Stimulated activated CD4-positive, alpha-beta T cell treated with anti-CD3 and anti-CD28 coated beads, Interleukin-15, amount 100 ng/mL, for 48 hours (primary cell): ENCODE results near the gene RAI1.
A peak's percentile ranks its signal among the peaks of the same experiment; 100 is the strongest.
"Not testable (repeated sequence)": the region's sequence is repeated elsewhere in the genome, so short reads cannot be mapped to it uniquely, and the experiment has no call there.

Source experiments
- DNase-seq, 2 donors: peaks; one replicate each; pipeline ENCODE4 v3.0.0-alpha.2; 2020; ENCODE audit warnings: low read depth in 2 of 2

The RAI1 gene

DNA sequence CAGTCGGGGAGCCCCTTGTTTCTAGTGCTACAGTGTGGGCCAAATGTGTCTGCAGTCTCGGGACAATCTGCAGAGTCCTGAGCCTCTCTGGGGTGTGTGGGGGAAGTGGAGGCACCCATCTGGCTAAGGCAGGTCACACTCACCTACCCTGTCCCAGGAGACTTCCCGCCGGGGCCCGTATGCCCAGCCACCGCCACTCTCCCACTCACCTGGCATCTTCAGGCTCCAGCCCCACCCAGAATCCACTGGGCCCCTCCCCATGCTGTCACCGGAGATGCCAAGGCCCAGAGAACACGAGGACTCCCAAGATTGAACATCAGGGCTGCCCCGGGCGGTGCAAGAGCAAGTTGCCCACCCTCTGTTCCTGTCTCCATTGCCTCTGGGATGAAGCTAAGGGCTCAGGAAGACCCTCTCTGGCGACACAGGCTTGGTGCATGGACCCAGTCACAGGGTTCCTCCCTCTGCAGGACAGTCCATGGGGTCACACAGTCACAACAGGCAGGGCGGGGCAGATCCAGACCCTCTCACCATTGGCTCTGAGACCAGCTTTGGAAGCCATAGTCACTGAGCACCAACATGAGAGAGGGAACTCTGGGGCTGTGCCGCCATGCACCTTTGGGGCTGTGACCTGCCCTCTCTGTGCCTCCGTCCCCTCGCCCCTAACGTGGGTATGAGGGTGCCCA is 117.5 kb downstream of the RAI1 start:
- no peak for DNase-seq

DNA sequence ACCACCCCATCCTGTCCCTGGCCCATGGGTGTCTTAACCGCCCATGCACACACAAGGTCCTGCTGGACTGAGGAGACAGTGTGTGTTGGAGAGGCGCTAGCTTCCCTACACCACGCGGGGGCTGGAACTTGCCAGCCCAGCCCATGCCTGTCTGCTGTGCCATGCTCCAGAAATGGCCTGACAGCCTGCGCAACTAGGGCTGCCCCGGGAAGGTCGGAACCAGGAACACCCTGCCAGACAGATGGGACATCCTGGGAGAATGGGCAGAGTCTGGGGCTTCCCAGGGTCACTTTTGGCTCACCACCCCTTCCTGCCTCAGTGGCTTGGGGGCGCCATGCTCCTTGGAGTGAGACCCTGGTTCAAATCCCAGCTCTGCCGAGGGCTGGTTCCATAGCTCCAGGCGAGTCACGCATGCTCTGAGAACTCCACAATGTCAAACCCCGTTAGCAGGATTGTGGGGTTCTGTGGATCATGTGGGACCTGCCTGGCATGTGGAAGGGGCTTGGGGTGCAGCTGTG is 119.3 kb downstream of the RAI1 start:
- no peak for DNase-seq

DNA sequence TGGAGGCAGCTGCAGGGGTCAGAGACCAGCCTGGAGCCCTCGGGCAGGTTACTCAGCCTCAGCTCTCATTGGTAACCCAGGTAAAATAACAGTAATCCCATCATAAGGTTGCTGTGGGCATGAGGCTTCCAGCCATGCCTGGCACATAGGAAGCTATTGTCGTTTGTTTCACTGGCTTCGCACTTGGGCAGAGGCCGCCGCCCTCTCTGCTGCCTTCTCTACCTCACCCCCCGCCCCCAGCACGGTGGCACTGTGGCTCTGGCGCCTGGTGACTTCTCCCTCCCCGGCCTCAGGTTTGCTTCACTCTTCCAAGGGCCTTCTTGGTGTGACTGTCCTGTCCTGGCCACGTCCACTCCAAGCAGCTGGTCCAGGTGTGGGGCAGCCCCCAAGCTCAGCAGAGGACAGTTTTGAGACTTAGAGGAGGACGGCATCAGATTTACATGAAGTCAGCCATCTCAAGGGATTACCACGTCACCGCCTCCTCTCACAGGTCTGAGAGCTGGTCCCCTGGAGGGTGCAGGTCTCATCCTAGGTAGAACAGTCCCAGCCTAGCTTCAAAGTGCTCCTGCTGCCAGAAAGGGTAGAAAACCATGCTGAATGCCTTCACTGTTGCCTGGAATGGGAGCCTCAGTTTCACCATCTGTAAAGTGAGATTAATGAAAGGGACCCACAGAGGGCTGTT is 120.7 kb downstream of the RAI1 start:
- DNase-seq, result no peak

DNA sequence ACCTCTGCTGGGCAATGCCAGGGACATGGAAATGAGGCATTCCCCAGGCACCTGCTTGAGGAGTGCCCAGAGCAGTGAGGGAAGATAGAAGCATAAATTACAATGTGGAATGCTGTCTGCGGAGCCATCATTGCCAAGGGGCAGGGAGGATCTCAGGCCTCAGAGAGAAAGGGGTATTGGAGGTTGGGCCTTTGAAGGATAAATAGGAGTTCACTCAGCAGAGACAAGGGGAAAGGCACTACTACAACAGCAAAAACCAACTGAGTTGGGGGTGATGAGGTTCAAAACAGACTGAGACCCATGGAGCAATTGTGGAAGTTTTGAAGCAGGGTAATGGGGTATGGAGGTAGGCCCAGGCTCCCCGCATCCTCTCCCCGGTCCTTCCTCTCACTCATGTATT is 122.7 kb downstream of the RAI1 start:
- DNase-seq, result no peak

DNA sequence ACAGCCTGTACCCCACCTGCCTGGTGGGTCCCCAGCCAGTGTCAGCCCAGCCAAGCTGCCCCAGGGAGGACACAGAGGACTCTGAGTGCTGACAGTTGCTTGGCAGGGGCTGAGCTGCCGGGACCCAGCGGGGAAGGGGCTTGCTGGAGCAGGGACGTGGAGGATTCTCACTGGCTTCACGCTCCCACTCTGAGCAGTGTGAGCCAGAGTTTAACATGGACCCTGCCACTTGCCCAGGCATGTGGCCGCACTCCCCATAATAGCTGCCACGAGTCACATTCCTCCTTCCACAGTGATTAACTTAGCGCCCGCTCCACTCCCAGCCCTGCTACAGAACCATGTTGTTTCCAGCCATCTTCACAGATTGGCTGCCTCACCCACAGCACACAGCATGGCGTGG is 124.3 kb downstream of the RAI1 start:
- DNase-seq, result no peak

DNA sequence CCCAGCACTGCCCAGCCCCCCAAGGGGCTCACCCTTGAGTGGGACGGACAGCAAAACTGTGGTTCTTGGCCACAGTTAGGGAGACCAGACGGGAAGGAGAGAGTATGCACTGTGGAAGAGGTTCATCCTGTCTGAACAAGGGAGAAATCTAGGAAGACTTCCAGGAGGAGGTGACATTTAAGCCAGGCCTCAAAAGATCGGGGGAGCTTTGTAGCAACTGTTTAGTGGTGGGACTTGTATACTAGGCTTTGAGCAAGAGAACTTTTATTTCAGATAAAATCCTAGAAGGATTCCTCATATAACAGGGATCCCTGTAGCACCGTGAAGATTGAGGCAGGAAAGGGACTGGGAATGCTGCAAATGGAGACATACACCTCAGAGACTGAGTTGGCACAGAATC is 124.8 kb downstream of the RAI1 start:
- DNase-seq, result no peak

DNA sequence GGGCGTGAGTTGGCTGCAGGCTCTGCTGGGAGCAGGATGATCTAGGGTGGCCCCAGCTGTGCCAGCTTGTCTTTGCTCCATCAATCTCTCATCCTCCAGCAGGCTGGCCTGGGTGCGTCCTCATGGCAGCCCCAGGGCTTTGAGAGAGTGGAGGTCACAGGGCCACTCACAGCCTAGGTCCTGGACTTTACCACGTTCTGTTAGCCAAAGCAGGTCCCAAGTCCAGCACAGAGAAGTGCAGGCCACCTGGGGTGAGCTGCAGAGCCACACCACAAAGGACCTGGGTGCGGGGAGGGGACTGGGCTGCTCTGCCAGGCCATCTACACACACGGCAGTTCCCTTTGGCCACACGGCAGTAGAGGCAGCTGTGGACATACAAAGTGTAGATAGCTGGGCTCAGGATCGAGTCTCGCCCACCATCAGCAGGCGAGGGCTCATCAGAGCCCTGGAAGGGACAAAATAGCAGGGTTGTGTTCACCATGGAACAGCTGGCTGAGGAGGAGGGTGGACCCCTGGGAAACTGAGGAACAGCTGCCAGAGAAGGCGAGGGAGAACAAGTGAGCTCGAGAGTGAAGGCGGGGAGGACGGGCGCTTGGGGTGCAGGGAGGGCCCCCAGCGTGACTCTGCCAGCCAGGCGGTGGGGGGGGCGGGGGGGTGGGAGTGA is 125.5 kb downstream of the RAI1 start:
- DNase-seq, result no peak

DNA sequence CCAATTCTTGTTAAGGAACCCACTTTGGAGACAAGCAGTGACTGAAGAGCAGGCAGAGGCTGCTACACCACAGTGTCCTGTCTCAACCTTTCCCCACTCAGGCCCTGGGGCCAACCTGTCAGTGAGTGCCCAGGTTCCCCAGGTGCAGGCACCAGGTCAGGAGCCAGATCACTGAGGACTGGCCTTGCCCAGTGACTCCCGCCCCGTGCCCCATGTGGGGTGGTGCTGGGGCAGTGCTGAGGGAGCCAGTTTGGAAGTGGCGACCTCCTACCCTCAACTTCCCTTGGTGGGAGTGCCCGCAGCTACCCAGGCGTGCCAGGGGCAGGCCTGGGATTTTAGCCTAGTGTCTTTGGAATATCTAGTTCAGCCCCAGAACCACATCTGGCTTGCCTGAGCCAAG is 126.2 kb downstream of the RAI1 start:
- no peak for DNase-seq

DNA sequence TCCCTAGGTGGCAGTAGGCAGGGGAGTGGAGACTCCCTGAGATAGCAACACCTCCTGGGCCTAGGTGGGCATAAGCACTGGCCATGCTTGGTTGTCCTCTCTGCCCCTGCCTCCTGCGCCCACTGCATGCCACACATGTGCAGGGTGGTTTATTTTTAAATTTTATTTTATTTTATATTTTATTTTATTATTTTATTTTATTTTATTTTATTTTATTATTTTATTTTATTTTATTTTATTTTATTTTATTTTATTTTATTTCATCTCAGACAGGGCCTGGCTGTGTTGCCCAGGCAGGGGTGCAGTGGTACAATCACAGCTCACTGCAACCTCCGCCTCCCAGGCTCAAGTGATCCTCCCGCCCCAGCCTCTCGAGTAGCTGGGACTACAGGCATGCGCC is 126.9 kb downstream of the RAI1 start:
- DNase-seq, result not testable (repeated sequence)

DNA sequence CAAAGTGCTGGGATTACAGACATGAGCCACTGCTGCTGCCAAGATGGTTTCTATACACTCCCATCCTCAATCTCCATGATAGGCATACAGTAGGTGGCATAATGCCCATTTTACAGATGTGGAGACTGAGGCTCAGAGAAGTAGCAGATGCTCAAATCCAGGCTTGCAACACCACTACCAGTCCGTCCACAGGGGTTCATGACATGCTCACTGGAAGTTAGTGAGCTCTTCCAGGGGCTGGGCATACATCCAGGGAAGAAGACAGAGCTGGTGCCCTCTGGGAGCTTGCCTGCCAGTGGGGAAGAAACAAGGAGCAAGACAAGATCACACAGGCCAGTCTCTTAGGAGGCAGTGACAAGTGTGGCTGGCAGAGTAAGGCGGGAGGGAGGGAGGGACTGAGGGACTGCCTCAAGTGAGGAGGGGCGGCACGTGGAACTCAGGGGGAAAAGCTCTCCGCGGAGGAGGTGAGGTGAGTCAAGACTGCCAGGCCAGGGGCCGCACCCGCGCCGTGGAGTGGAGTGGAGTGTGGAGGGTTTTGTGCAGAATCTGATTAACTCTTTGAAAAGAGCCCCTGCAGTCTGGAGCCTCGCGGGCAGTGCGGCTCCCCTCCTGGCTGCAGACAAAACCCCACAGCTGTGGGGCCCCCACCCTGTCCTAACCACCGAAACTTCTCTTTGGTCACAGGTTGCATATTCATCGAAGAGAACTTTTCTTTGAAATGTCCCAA is 127.6 kb downstream of the RAI1 start:
- no peak for DNase-seq

DNA sequence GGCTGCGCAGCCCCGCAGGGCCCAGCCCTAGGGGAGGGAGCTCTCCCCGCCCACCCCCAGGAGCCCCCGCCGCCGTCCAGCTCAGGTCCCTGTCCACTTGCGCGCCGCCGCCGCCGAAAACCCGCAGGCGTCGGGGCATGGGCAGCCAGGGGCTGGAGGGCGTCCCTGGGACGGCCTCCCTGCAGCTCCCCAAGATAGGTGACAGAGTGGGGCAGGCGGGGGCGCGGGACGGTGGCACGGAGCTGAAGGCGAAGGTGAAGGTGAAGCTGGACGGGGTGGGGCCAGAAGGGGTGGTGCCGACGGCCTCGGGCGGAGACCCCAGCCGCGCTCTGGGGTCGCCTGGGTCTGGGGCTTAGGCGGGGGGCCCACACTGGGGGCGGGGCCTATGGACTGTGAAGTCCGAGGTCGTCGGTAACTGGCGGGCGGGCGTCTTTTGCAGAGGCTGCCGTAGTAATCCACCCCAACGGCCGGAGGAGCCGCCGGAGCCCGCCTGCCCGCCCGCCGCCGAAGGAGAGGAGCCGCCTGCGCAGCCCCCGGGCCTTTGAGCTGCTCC is 128.3 kb downstream of the RAI1 start:
- DNase-seq, result no peak

DNA sequence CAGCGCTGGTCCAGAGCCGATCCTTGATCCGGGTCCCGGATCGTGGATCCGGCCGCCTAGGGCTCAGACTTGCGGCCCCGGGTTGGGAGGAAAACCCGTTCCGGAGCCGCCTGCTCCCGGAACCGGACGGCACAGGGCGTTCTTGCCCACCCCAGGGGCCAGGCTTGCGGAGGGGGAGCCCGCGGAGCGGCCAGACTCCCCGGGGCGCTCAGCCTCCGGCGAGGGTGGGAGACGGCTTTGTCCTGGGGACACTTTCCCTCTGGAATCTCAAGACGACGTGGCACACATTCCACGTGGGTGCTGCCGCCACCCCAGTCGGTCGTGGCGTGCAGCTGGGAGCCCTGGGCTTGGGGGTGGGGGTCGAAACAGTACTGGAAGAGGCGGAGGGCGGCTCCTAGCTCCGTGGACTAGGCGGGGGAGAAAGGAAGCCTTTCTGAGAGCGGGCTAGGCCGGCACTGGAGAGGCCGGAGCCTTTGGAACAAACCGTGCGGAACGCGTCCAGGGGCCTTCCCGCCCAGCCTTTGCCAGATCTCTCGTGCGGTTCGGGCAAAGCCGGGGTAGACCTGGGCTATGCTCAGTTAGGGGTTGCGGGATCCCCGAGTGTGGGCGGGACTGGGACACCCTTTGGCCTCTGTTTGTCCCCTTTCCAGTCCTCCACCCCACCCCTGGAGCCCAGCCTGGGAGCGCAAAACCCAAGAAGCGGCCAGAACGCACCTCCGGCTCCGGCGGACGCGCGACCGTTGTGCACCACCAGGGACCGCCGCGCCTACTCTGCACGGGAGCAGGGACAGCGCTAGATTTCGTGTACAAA is 129.0 kb downstream of the RAI1 start:
- DNase-seq, result no peak

DNA sequence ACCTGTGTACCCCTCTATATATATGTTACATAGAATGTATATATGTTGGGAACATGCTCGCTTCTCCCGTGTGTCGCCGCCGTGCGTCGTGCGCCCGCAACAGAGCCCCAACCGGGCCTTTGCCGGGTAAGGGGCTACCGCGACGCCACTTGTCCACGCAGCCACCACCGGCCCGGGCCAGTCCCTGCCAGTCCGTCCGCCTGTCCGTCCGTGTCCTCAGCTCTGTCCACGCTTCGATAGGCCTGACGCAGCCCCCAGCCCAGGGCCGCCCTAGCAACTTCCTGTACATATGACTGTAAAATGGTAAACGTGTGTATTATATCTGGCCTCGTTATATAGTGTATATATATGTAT is 129.6 kb downstream of the RAI1 start:
- no peak for DNase-seq

DNA sequence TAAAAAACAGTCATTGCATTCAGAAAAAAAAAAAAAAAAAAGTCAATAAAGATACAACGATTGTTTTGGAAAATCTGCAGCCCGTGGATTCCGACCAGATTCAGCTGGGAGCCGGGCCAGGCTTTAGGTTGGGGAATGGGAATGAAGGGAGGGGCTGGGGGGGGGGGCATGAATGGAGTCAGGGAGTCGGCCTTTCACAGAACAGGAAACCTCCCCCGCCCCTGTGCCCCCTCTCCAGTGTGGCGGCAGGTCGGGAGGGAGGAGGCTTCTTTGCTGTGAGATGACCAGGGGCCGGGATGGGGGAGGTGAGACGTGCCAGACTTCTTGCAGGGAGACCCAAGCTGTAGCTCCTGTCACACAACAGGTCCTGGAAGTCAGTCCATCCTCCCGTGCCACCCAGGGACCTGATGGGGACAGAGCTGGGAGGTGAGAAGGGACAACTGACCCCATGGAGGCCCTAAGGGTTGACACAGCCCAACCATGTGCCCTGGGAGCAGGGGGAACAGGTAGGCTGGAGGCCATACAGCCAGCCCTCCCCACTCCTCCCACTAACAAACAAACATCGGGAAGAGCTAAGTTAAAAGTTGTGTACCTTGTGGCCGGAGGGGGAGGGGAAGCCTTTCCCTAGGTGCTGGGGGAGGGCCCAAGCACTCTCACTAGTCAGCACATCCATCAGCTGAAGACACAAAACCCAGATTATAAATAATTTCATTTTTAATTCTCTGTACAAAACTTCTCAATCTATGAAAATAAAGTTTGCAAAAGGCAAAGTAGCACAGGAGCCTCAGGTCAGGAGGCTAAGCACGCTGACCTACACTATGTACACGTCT is 130.3 kb downstream of the RAI1 start:
- no peak for DNase-seq

DNA sequence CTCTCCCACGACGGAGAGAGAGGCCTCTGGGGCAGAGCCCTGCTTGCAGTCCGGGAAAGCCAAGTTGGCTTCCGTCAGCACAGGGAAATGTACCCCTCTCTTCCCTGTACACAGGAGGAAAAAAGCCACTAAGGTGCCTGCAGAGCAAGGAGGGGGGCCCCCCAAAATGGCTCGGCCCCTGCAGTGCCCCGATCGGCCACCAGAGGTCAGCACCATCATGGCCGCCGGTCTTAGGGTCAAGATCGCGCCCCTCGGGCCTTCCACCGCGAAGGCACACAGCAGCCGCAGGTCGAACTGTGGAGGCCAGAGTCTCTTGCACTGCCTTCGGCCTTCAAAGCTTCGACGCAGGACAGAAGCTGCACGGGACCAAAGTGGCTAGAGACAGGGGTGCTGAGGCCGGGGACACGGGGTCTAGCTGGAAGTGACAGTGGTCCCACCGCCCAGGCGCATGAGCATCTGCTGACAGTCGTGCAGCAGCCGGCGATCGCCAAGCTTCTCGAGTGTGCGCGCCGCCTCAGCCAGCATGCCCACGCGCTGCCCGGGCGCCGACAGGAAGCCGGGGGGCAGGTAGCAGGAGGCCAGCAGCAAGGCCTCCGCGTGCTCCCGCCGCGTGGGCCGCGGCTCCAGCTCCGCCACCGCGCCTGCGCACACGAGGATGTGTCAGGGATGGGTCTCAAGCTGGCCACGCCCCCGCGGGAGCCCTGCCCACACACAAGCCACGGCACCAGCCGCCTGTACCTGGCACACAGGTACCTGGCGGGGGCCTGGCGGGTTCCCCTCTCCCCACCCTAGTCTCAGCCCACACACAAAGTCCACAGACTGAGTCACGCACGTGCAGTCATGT is 131.2 kb downstream of the RAI1 start:
- peak in 1 of 2 donors; percentile 40 for DNase-seq

DNA sequence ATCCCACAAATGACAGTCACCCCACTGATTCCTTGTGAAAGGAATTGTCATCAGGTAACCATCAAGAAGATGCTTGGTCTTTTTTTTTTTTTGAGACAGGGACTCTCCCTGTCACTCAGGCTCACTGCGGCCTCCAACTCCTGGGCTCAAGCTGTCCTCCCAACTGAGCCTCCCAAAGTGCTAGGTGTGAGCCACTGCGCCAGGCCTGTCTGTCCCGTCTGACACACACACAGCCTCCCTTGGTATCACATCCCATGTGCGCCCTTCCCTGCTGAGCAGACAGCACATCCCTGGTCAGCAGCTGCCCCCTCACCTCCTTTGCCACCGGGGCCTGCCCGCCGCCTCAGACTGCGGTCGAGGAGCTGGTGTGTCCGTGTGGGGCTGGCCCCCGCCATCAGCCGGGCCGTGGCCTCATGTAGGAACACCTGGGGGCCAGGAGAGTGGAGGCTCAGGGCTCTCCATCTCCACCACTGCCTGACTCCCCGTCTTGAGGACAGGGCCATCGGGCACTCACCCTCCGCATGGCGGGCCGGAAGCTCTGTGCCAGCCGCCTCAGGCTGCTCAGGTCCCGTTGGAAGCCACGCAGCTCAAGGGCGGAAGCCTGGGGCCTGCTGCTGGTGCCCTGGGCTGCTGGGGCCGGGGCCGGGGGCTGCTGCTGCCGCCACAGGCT is 131.9 kb downstream of the RAI1 start:
- DNase-seq, result no peak

DNA sequence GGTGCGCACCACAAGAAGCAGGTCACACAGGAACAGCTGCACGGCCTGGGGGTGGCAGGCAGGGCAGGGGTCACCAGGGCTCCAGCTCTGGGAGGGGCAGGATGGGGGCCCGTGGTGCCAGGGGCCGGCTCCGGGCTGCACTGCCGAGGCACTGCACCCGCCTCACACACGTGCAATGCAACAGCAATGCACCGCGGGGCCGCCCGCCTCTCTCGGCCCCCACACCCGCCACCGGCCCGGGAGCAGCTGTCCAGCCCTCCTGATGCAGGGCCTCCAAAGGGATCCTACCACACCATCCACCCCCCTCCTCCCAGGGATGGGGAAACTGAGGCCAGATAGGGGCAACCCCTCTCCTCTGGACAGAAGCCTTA is 132.5 kb downstream of the RAI1 start:
- no peak for DNase-seq

DNA sequence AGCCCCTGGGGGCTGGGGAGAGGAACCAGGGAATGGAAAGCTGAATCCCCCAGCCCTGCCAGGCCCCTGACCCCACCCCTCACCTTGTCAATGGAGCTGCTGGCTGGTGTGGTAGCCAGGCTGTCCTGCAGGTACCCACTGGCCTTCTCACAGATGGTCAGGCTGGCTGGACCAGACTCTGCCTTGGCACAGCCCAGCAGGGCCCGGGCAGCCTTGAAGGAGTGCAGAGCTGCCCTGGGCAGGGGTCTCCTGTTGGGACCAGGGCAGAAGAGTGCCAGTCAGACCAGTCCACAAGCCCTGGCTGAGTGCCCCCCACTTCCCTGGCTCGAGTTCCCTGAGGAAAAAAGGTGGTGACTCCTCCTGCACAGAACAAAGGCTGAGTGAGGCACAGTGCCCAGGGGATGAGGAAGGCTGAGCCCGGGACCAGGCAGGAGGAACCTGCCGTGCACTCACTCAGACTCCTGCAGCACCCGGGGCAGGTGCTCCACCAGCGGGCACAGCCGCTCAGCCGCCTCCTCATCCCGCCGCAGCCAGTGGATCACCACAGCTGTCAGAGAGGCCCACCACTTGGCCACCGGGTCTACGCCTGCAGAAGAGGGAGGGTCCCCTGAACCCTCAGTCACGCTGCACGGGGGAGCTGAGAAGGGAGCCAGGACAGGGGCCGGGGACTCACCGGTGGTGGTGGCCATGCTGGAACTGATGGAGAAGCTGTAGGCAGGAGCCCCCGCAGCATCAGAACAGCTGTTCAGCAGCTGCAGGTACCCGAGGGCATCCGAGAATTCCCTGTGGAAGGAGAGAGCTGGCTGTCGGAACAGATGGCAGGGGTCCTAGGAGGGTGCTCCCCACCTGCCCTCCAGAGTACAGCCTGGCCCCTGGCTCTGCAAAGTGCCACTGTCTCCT is 133.2 kb downstream of the RAI1 start:
- no peak for DNase-seq
